Measurements from ENCODE around the gene MINDY4. TPM values are rescaled to one million over a fixed set of nuclear protein-coding genes. Genes with fewer than 3 reads are reported as not detected.

Gene MINDY4
- total and polyA plus RNA-seq, 2 of the 8 experiments (the other 6 are each of a cell fraction or from before 2014, with no cell fraction given) = 1.3 to 3.6 TPM

- Histone ChIP-seq H3K14ac (ENCODE audit: insufficient read length) (no peak overlapping the region), H3K36me3 (ENCODE audit: control insufficient read depth in 2 of 4, insufficient read depth in 4 of 4, low read length in 3 of 4) (peaks cover 0 to 5% (median 0%) of the 10 kb centered on the region in 4 experiments; a peak in 1 of 8 replicates), H2AK5ac (ENCODE audit: low read depth, low read length) (no peak overlapping the region), H3K23ac (ENCODE audit: insufficient read length) (no peak overlapping the region), H3K23me2 (ENCODE audit: low read depth, low read length) (no peaks in the 10 kb centered on the region), H2BK5ac (ENCODE audit: low read depth, low read length) (no peak overlapping the region), H3K27ac (ENCODE audit: low read depth, low read length) (no peak overlapping the region), H2BK20ac (ENCODE audit: low read length) (no peak overlapping the region), H2BK120ac (replicated peaks; ENCODE audit: low read depth, low read length) (no peak overlapping the region), H3K79me1 (ENCODE audit: low read depth, low read length) (no peaks in the 10 kb centered on the region), H4K5ac (ENCODE audit: insufficient read length, low read depth, low read length) (no peak overlapping the region), H3K4ac (replicated peaks; ENCODE audit: insufficient read length, low read depth, low read length) (no peak overlapping the region), H3K27me3 (replicated peaks in 1 of 4; ENCODE audit: control insufficient read depth in 3 of 4, extremely low read depth in 1 of 4, insufficient read depth in 3 of 4, low read length in 3 of 4) (no peaks in the 10 kb centered on the region), H3K9me3 (ENCODE audit: insufficient read depth in 2 of 2, low read depth in 1 of 2, low read length in 1 of 2) (peaks cover 10 to 19% of the 10 kb centered on the region in 2 experiments; a peak in 3 of 4 replicates), H4K8ac (ENCODE audit: extremely low read depth, insufficient read depth, low read length) (no peak overlapping the region), H3K4me3 (ENCODE audit: extremely low read depth in 1 of 4, insufficient read depth in 2 of 4, low read depth in 3 of 4, low read length in 4 of 4) (no peak overlapping the region), H4K20me1 (replicated peaks in 1 of 2; ENCODE audit: control insufficient read depth in 1 of 2, insufficient read depth in 2 of 2, low read length in 2 of 2) (no peaks in the 10 kb centered on the region), H2BK15ac (ENCODE audit: low read length) (no peak overlapping the region), H3K4me2 (ENCODE audit: insufficient read depth in 1 of 2, low read depth in 2 of 2, low read length in 2 of 2) (no peak overlapping the region), H3K56ac (replicated peaks; ENCODE audit: insufficient read length, low read depth, low read length) (no peak overlapping the region), H2BK12ac (ENCODE audit: low read depth, low read length) (no peak overlapping the region), H3K4me1 (replicated peaks in 1 of 4; ENCODE audit: control insufficient read depth in 3 of 4, insufficient read depth in 4 of 4, low read length in 3 of 4) (no peaks in the 10 kb centered on the region), H3K9ac (replicated peaks in 1 of 4; ENCODE audit: extremely low read depth in 1 of 4, low read depth in 3 of 4, low read length in 3 of 4) (no peak overlapping the region), H3K79me2 (ENCODE audit: control insufficient read depth in 1 of 2, insufficient read depth in 2 of 2, low read length in 2 of 2) (no peaks in the 10 kb centered on the region), H2AFZ (ENCODE audit: low read length) (no peak overlapping the region), H4K91ac (replicated peaks; ENCODE audit: insufficient read length, low read length) (no peak overlapping the region), H3K18ac (ENCODE audit: extremely low read depth, low read length) (no peak overlapping the region)
- TF ChIP-seq POU5F1 (IDR thresholded peaks at IDR 0.05; ENCODE audit: low read depth, low read length) = no peak
- no peak for TF ChIP-seq MAX (IDR thresholded peaks at IDR 0.05)
- TF ChIP-seq SP1 (IDR thresholded peaks at IDR 0.05; ENCODE audit: low read depth, low read length) = no peak
- no peak for TF ChIP-seq FOSL1 (IDR thresholded peaks at IDR 0.05; ENCODE audit: insufficient read depth, low read depth, low read length)
- TF ChIP-seq TCF12 (IDR thresholded peaks at IDR 0.05; ENCODE audit: low read depth, low read length) = no peak
- no peak for TF ChIP-seq SP2 (IDR thresholded peaks at IDR 0.05; ENCODE audit: low read length)
- TF ChIP-seq CHD2 (IDR thresholded peaks at IDR 0.05; ENCODE audit: low read length) = no peak
- no peak for TF ChIP-seq ZNF274 (IDR thresholded peaks at IDR 0.05; ENCODE audit: borderline replicate concordance, extremely low read depth, low read length)
- no peak for TF ChIP-seq SIN3A (conservative IDR thresholded peaks at IDR 0.05 in 1 of 2, IDR thresholded peaks at IDR 0.05 in 1 of 2; ENCODE audit: low read depth in 1 of 2, low read length in 2 of 2)
- TF ChIP-seq RFX5 (IDR thresholded peaks at IDR 0.05; ENCODE audit: borderline replicate concordance, low read depth, low read length) = no peak
- no peak for TF ChIP-seq PHF8 (conservative IDR thresholded peaks at IDR 0.05; ENCODE audit: low read depth, low read length)
- no peak for TF ChIP-seq ASH2L (IDR thresholded peaks at IDR 0.05; ENCODE audit: low read length)
- no peak for TF ChIP-seq JUN (IDR thresholded peaks at IDR 0.05; ENCODE audit: low read depth, low read length)
- TF ChIP-seq MAFK (IDR thresholded peaks at IDR 0.05; ENCODE audit: low read depth, low read length) = no peak
- FAIRE-seq (no peak), DNase-seq (ENCODE audit: low read depth in 1 of 2, low spot score in 2 of 2) (no peak)
- WGBS, 2 experiments (ENCODE audit: extremely low coverage in 1 of 2, insufficient coverage in 1 of 2, insufficient read length in 1 of 2, insufficient replicate concordance in 2 of 2, low coverage in 1 of 2, low lambda C conversion rate in 2 of 2, missing lambda C conversion rate in 1 of 2) = 82% methylated on average over 4 of the region's 5 CpGs; no CpG with 5 or more reads in 1 of the 2 experiments
- POLR2A ChIA-PET (ENCODE audit: partially characterized antibody) = no interaction called here
- CTCF ChIA-PET (ENCODE audit: partially characterized antibody) = interaction anchor here (1.0 to 1.2 kb wide), 2 partner anchors 54 to 285 kb away, joined by 3 to 5 read pairs; no protein-coding TSS in a partner anchor
These were observed 66.8 kb downstream of the MINDY4 start for GRCh38 chr7:30838008-30838407.

Data from H1 (cell line).